GM23338 (cell line): ENCODE data around the gene SLIT1.

Source experiments
- EZH2 ChIP-seq: fragments of 200-600 bp; sonication (generic); IDR thresholded peaks from one replicate; pipeline ENCODE4 v1.8.0; 2017; ENCODE audit warnings: antibody characterized with exemption, mild to moderate bottlenecking, low read depth; ENCODE audit not compliant: unreplicated experiment
- TF ChIP-seq, protein P1 (sequence below), 2 experiments: fragments of 200-600 bp in 1 of 2; sonication (generic) in 1 of 2; conservative IDR thresholded peaks; 2 replicates each; pipeline versions ENCODE4 v1.5.1 to v1.6.1; 2016 to 2017; ENCODE audit warnings: antibody characterized with exemption in 2 of 2, low read depth in 2 of 2, mild to moderate bottlenecking in 2 of 2, moderate library complexity in 1 of 2

DNA sequence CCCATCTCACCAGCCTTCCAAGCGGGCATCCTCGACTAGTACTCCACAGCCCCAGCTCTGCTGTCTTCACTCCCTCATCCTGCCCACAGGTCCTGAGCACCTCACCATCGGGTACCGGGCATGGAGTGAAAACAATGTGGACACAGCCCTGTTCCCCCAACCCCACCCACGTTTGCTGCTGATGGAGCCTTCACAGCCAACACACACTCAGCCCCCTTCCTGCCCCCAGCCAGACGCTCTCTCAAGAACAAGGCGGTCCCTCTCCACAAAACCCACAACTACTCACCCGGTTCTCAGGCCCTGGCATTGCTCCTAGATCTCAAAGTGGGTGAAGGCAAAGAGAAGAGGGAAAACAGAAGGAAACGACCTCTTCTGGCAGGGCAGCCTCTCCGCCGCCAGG lies 56.1 kb downstream of the SLIT1 start:
- TF ChIP-seq, protein P1, sequence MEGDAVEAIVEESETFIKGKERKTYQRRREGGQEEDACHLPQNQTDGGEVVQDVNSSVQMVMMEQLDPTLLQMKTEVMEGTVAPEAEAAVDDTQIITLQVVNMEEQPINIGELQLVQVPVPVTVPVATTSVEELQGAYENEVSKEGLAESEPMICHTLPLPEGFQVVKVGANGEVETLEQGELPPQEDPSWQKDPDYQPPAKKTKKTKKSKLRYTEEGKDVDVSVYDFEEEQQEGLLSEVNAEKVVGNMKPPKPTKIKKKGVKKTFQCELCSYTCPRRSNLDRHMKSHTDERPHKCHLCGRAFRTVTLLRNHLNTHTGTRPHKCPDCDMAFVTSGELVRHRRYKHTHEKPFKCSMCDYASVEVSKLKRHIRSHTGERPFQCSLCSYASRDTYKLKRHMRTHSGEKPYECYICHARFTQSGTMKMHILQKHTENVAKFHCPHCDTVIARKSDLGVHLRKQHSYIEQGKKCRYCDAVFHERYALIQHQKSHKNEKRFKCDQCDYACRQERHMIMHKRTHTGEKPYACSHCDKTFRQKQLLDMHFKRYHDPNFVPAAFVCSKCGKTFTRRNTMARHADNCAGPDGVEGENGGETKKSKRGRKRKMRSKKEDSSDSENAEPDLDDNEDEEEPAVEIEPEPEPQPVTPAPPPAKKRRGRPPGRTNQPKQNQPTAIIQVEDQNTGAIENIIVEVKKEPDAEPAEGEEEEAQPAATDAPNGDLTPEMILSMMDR (conservative IDR thresholded peaks at IDR 0.05; ENCODE audit: low read depth in 2 of 2), result no peak
- no peak for TF ChIP-seq EZH2
